GM12878 (cell line): Measurements from ENCODE around the gene CAT. TPM values are rescaled to one million over a fixed set of nuclear protein-coding genes. Genes with fewer than 3 reads are reported as not detected.

ENCODE experiments used
- ATAC-seq: fragments of 200-7000 bp; cut with Tn5 transposase; 3 replicates; pipeline ENCODE4 v1.9.1; 2020; ENCODE audit warnings: mild to moderate bottlenecking, moderate library complexity
- BruUV-seq: library from RNA; stranded (reverse); fragments of 400-500 nt; replicated peaks from 2 replicates; lab custom pipeline; 2021; lab: Mats Ljungman, UMichigan
- CTCF ChIA-PET: fragments of 300-600 bp; sonication (Branson Sonifier 250); formaldehyde crosslinking; extraction: SDS; loops from one replicate; lab custom pipeline; 2021; ENCODE audit warnings: inconsistent platforms; lab: Yijun Ruan, JAX
- POLR2A ChIA-PET: fragments of 350-600 bp; formaldehyde crosslinking; extraction: SDS; loops from one replicate; lab custom pipeline; 2021; ENCODE audit warnings: inconsistent platforms; lab: Charles Lee
- RAD21 ChIA-PET: fragments of 300-600 bp; sonication (Branson Sonifier 250); formaldehyde crosslinking; loops from one replicate; lab custom pipeline; 2023; ENCODE audit warnings: antibody characterized with exemption; ENCODE audit not compliant: unreplicated experiment; lab: Charles Lee
- SMC1A ChIA-PET: fragments of 300-600 bp; sonication (Branson Sonifier 250); formaldehyde crosslinking; loops from one replicate; lab custom pipeline; 2023; ENCODE audit not compliant: unreplicated experiment, uncharacterized antibody; lab: Charles Lee
- DNase-seq: peaks from one replicate; pipeline ENCODE4 v3.0.0-alpha.2; 2011; ENCODE audit warnings: low read depth, low spot score
- FAIRE-seq: peaks from 3 replicates; lab custom pipeline; 2011; peaks lifted over from hg19 to GRCh38; lab: Jason Lieb, UNC
- H2AFZ ChIP-seq: 2 replicates; pipeline ENCODE4 v1.6.0; 2011; ENCODE audit warnings: low read depth, low read length, control low read depth; ENCODE audit not compliant: control insufficient read depth
- H3K27ac ChIP-seq: 2 replicates; pipeline ENCODE4 v1.5.1; 2011; ENCODE audit warnings: control low read depth; ENCODE audit not compliant: control insufficient read depth, insufficient read depth
- H3K27me3 ChIP-seq, 2 experiments: replicated peaks in 1 of 2; 2 replicates each; pipeline versions ENCODE4 v1.6.0 to v1.6.1; 2011; ENCODE audit warnings: low read length in 1 of 2; ENCODE audit not compliant: control insufficient read depth in 2 of 2, insufficient read depth in 2 of 2
- H3K36me3 ChIP-seq, 2 experiments: 2 replicates each; pipeline ENCODE4 v1.5.1; 2011; ENCODE audit warnings: low read length in 1 of 2; ENCODE audit not compliant: control insufficient read depth in 2 of 2, insufficient read depth in 2 of 2
- H3K4me1 ChIP-seq: 2 replicates; pipeline ENCODE4 v1.6.1; 2011; ENCODE audit warnings: mild to moderate bottlenecking, low read length, moderate library complexity, mixed read lengths; ENCODE audit not compliant: control insufficient read depth, insufficient read depth
- H3K4me2 ChIP-seq: 2 replicates; pipeline ENCODE4 v1.6.0; 2011; ENCODE audit warnings: control low read depth; ENCODE audit not compliant: control insufficient read depth, insufficient read depth
- H3K4me3 ChIP-seq: fragments of 200-600 bp; sonication (generic); 2 replicates; pipeline ENCODE4 v1.5.1; 2016
- H3K79me2 ChIP-seq: 2 replicates; pipeline ENCODE4 v1.6.0; 2011; ENCODE audit warnings: low read length; ENCODE audit not compliant: control insufficient read depth, insufficient read depth
- H3K9ac ChIP-seq: 2 replicates; pipeline ENCODE4 v1.8.0; 2011; ENCODE audit warnings: low read length, control low read depth, mixed read lengths; ENCODE audit not compliant: control insufficient read depth, insufficient read depth
- H3K9me3 ChIP-seq: replicated peaks from 3 replicates; pipeline ENCODE4 v1.5.1; 2011; ENCODE audit warnings: mild to moderate bottlenecking, low read length; ENCODE audit not compliant: control insufficient read depth, insufficient read depth
- H4K20me1 ChIP-seq: 2 replicates; pipeline ENCODE4 v1.6.0; 2011; ENCODE audit not compliant: control insufficient read depth, insufficient read depth
- ATF7 ChIP-seq: fragments of 450-650 bp; IDR thresholded peaks from 2 replicates; pipeline ENCODE4 v1.6.1; 2016; ENCODE audit warnings: low read depth, mild to moderate bottlenecking
- CEBPB ChIP-seq, 2 experiments: fragments of 150-350 bp in 1 of 2; IDR thresholded peaks; 2 replicates each; pipeline ENCODE4 v1.6.1; 2012 to 2014; ENCODE audit warnings: low read depth in 2 of 2, low read length in 2 of 2, borderline replicate concordance in 1 of 2, inconsistent platforms in 1 of 2
- FOXK2 ChIP-seq: fragments of 450-650 bp; IDR thresholded peaks from 2 replicates; pipeline ENCODE4 v1.6.1; 2017; ENCODE audit warnings: mild to moderate bottlenecking, moderate library complexity
- MEF2B ChIP-seq: fragments of 450-650 bp; IDR thresholded peaks from 2 replicates; pipeline ENCODE4 v1.6.1; 2018; ENCODE audit warnings: mild to moderate bottlenecking, moderate library complexity; ENCODE audit not compliant: partially characterized antibody, poor library complexity, severe bottlenecking
- MTA2 ChIP-seq: fragments of 450-650 bp; IDR thresholded peaks from 2 replicates; pipeline ENCODE4 v1.6.1; 2016; ENCODE audit warnings: low read depth, mild to moderate bottlenecking, moderate library complexity
- MYB ChIP-seq: fragments of 150-350 bp; IDR thresholded peaks from 2 replicates; pipeline ENCODE4 v1.6.1; 2014; ENCODE audit warnings: mild to moderate bottlenecking, low read depth, low read length, borderline replicate concordance
- NFIC ChIP-seq: IDR thresholded peaks from 2 replicates; pipeline ENCODE4 v1.6.1; 2012; ENCODE audit warnings: low read depth, mild to moderate bottlenecking, inconsistent platforms, low read length, moderate library complexity
- POLR2AphosphoS2 ChIP-seq: IDR thresholded peaks from 2 replicates; pipeline ENCODE4 v1.6.1; 2011; ENCODE audit warnings: low read depth, mild to moderate bottlenecking, low read length, improper control_type of control experiment, moderate library complexity
- RB1 ChIP-seq: fragments of 450-650 bp; formaldehyde crosslinking; IDR thresholded peaks from 2 replicates; pipeline ENCODE4 v1.6.1; 2017; ENCODE audit warnings: mild to moderate bottlenecking, borderline replicate concordance
- SPI1 ChIP-seq: IDR thresholded peaks from 2 replicates; pipeline ENCODE4 v1.6.1; 2011; ENCODE audit warnings: low read depth, mild to moderate bottlenecking, low read length, moderate library complexity, borderline replicate concordance; ENCODE audit not compliant: insufficient read depth
- SRF ChIP-seq, 2 experiments: IDR thresholded peaks; 2 replicates each; pipeline ENCODE4 v1.6.1; 2011; ENCODE audit warnings: low read depth in 2 of 2, low read length in 2 of 2, mild to moderate bottlenecking in 1 of 2, moderate library complexity in 1 of 2
- TARDBP ChIP-seq: IDR thresholded peaks from 2 replicates; pipeline ENCODE4 v1.6.1; 2016; ENCODE audit warnings: borderline replicate concordance
- YBX1 ChIP-seq: fragments of 450-650 bp; IDR thresholded peaks from 2 replicates; pipeline ENCODE4 v1.6.1; 2016; ENCODE audit warnings: antibody characterized with exemption
- YY1 ChIP-seq: IDR thresholded peaks from 2 replicates; pipeline ENCODE4 v1.6.1; 2011; ENCODE audit warnings: low read depth, mild to moderate bottlenecking, low read length
- WGBS: methylation state at CpG from one replicate; pipeline ENCODE4 v1.1.6; 2016; ENCODE audit warnings: low lambda C conversion rate; ENCODE audit not compliant: insufficient replicate concordance, insufficient coverage; ENCODE audit errors: missing lambda C conversion rate; 5-methylcytosine and 5-hydroxymethylcytosine counted together
- in situ Hi-C: fragments of 300-500 bp; cut with MboI; formaldehyde crosslinking; loops from 9 replicates; pipeline ENCODE4 v1.14.3; 2018; ENCODE audit warnings: mixed read lengths
- intact Hi-C: fragments of 100-400 bp; cut with micrococcal nuclease; formaldehyde crosslinking; loops from one replicate; pipeline ENCODE4 v1.14.2; 2022; ENCODE audit not compliant: unreplicated experiment
- polyA plus RNA-seq, 11 experiments: library from polyadenylated mRNA; depleted of rRNA in 4 of 11; unstranded in 6 of 11; stranded (reverse) in 5 of 11; fragments of >200 nt; fragmentation: Nextera tagmentation in 4 of 11; fragmentation: Illumina TruSeq in 1 of 11; extraction: Ambion mirVana in 4 of 11; extraction: Trizol in 1 of 11; gene quantifications; 1 replicate in 1 of 11; 2 replicates in 10 of 11; pipeline versions ENCODE4 v1.2.1 to v1.2.3, GENCODE V29; 2011 to 2016; ENCODE audit warnings: inconsistent platforms in 2 of 11, missing spikeins in 2 of 11, low read depth in 1 of 11
- total RNA-seq, 4 experiments: library from RNA; depleted of rRNA in 3 of 4; stranded (reverse); fragments of >200 nt in 3 of 4; fragmentation: Illumina TruSeq in 1 of 4; extraction: Trizol in 1 of 4; gene quantifications; 2 replicates each; pipeline versions ENCODE4 v1.2.1 to v1.2.3, GENCODE V29; 2013 to 2021
- TF ChIP-seq, protein P1 (sequence below): fragments of 450-650 bp; IDR thresholded peaks from 2 replicates; pipeline ENCODE4 v1.6.1; 2017; ENCODE audit warnings: low read depth, mild to moderate bottlenecking, moderate library complexity
- TF ChIP-seq, protein P2 (sequence below): IDR thresholded peaks from 2 replicates; pipeline ENCODE4 v1.6.1; 2012; ENCODE audit warnings: low read depth, low read length, improper control_type of control experiment
- TF ChIP-seq, protein P3 (sequence below): IDR thresholded peaks from 2 replicates; pipeline ENCODE4 v1.6.1; 2011; ENCODE audit warnings: borderline replicate concordance, low read depth, mild to moderate bottlenecking, moderate library complexity, low read length; ENCODE audit not compliant: insufficient read depth, poor library complexity, severe bottlenecking
- TF ChIP-seq, protein P4 (sequence below): fragments of 450-650 bp; IDR thresholded peaks from 2 replicates; pipeline ENCODE4 v1.6.1; 2016; ENCODE audit warnings: mild to moderate bottlenecking

The CAT gene
- total and polyA plus RNA-seq, 10 of the 15 experiments (the other 5 are each of a cell fraction or from before 2014, with no cell fraction given), result 22.4 to 71.3 (median 33.6) TPM

DNA sequence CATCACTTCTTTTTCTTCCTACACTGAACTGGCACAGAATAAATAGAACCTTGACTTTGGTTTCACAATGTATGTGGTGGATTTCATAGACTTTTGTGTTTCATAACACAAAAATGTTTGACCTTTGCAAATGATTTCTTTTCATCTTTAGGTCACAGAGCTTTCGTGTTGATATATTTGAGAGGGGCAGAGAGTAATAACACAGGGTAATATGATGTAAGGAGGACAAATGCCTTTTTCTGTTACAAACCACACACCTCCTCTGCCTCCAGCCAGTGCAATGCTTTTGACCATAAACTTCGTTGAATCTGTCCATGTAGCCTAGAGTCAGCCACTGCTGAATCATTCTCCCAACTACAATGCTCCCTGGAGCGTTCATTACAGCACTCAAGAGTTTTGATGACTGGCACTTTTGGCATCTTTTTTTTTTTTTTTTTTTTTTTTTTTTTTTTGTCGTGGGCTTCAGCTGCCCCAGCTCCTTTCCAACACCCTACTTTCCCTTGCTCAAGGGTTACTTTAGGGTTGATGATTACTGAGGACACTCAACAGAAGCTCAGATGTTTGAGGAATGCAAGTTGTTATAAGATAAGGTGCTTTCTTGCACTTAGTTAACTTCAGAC lies 11.4 kb upstream of the CAT start (continued):
- no peak for TF ChIP-seq SRF (IDR thresholded peaks at IDR 0.05; ENCODE audit: low read depth in 2 of 2, low read length in 2 of 2)

DNA sequence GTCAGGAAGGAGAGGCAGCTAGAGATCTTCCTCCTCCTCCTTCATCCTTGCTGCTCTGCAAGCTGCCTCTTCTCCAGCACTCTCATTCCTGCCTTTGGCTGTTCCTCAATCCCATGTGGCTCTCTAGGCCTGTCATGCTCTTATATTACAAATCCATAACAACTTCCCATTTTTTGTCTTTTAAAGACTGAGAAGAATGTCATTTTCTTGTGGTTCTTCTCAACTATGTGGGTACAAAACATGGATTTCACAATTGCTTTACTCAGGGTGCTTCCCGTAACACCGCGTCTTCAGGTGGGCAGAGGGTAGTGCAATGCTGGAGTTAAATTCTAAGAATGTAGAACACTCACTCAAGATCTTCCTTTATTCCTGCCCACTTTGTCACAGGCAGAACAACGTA lies 6.8 kb upstream of the CAT start:
- ChIA-PET SMC1A (interaction anchor here (0.7 to 2.1 kb wide), 3 partner anchors 15 to 693 kb away, joined by 3 to 5 read pairs (median 4); no protein-coding TSS in a partner anchor), RAD21 (no interaction called here), CTCF (interaction anchor here (1.3 kb wide), 1 partner anchor 36 kb away, joined by 3 read pairs; no protein-coding TSS in a partner anchor), POLR2A (no interaction called here)
- H2AFZ ChIP-seq, result no peak overlapping the region
- ATAC-seq, result no peak
- WGBS, result 75% methylated on average over 4 of the region's 4 CpGs
- no peaks in the 10 kb centered on the region for H3K36me3 ChIP-seq
- H3K9ac ChIP-seq, result no peak overlapping the region
- no peaks in the 10 kb centered on the region for H4K20me1 ChIP-seq
- no peak overlapping the region for H3K4me2 ChIP-seq
- no peak overlapping the region for H3K4me3 ChIP-seq
- in situ Hi-C loops, result no loop called here
- no peaks in the 10 kb centered on the region for H3K79me2 ChIP-seq
- H3K4me1 ChIP-seq, result no peaks in the 10 kb centered on the region
- H3K27ac ChIP-seq, result no peak overlapping the region
- intact Hi-C loops, result no loop called here
- BruUV-seq, result no TSS peak
- FAIRE-seq, result no peak
- no peaks in the 10 kb centered on the region for H3K27me3 ChIP-seq
- H3K9me3 ChIP-seq, result no peaks in the 10 kb centered on the region
- DNase-seq, result no peak
- TF ChIP-seq, protein P1, sequence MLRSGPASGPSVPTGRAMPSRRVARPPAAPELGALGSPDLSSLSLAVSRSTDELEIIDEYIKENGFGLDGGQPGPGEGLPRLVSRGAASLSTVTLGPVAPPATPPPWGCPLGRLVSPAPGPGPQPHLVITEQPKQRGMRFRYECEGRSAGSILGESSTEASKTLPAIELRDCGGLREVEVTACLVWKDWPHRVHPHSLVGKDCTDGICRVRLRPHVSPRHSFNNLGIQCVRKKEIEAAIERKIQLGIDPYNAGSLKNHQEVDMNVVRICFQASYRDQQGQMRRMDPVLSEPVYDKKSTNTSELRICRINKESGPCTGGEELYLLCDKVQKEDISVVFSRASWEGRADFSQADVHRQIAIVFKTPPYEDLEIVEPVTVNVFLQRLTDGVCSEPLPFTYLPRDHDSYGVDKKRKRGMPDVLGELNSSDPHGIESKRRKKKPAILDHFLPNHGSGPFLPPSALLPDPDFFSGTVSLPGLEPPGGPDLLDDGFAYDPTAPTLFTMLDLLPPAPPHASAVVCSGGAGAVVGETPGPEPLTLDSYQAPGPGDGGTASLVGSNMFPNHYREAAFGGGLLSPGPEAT, result no peak
- TF ChIP-seq YY1, result no peak
- TF ChIP-seq, protein P2, sequence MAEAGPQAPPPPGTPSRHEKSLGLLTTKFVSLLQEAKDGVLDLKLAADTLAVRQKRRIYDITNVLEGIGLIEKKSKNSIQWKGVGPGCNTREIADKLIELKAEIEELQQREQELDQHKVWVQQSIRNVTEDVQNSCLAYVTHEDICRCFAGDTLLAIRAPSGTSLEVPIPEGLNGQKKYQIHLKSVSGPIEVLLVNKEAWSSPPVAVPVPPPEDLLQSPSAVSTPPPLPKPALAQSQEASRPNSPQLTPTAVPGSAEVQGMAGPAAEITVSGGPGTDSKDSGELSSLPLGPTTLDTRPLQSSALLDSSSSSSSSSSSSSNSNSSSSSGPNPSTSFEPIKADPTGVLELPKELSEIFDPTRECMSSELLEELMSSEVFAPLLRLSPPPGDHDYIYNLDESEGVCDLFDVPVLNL, result no peak
- no peak for TF ChIP-seq MTA2
- no peak for TF ChIP-seq RB1
- no peak for TF ChIP-seq MYB
- TF ChIP-seq, protein P3, sequence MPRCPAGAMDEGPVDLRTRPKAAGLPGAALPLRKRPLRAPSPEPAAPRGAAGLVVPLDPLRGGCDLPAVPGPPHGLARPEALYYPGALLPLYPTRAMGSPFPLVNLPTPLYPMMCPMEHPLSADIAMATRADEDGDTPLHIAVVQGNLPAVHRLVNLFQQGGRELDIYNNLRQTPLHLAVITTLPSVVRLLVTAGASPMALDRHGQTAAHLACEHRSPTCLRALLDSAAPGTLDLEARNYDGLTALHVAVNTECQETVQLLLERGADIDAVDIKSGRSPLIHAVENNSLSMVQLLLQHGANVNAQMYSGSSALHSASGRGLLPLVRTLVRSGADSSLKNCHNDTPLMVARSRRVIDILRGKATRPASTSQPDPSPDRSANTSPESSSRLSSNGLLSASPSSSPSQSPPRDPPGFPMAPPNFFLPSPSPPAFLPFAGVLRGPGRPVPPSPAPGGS, result no peak
- TF ChIP-seq CEBPB (IDR thresholded peaks at IDR 0.05; ENCODE audit: borderline replicate concordance in 1 of 2, low read depth in 2 of 2, low read length in 2 of 2), result no peak
- no peak for TF ChIP-seq TARDBP
- no peak for TF ChIP-seq POLR2AphosphoS2
- TF ChIP-seq FOXK2, result no peak
- no peak for TF ChIP-seq ATF7
- TF ChIP-seq SPI1, result no peak
- TF ChIP-seq NFIC, result no peak
- TF ChIP-seq YBX1, result no peak
- TF ChIP-seq, protein P4, sequence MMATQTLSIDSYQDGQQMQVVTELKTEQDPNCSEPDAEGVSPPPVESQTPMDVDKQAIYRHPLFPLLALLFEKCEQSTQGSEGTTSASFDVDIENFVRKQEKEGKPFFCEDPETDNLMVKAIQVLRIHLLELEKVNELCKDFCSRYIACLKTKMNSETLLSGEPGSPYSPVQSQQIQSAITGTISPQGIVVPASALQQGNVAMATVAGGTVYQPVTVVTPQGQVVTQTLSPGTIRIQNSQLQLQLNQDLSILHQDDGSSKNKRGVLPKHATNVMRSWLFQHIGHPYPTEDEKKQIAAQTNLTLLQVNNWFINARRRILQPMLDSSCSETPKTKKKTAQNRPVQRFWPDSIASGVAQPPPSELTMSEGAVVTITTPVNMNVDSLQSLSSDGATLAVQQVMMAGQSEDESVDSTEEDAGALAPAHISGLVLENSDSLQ, result no peak
- TF ChIP-seq MEF2B, result no peak
